GM21717 (cell line): Measurements from ENCODE around the gene TWIST1.

ENCODE experiments used
- ATAC-seq: cut with Tn5 transposase; IDR thresholded peaks from one replicate; pipeline ENCODE4 v1.9.1; 2021; ENCODE audit warnings: mild to moderate bottlenecking, moderate library complexity; ENCODE audit not compliant: unreplicated experiment

The TWIST1 gene

DNA sequence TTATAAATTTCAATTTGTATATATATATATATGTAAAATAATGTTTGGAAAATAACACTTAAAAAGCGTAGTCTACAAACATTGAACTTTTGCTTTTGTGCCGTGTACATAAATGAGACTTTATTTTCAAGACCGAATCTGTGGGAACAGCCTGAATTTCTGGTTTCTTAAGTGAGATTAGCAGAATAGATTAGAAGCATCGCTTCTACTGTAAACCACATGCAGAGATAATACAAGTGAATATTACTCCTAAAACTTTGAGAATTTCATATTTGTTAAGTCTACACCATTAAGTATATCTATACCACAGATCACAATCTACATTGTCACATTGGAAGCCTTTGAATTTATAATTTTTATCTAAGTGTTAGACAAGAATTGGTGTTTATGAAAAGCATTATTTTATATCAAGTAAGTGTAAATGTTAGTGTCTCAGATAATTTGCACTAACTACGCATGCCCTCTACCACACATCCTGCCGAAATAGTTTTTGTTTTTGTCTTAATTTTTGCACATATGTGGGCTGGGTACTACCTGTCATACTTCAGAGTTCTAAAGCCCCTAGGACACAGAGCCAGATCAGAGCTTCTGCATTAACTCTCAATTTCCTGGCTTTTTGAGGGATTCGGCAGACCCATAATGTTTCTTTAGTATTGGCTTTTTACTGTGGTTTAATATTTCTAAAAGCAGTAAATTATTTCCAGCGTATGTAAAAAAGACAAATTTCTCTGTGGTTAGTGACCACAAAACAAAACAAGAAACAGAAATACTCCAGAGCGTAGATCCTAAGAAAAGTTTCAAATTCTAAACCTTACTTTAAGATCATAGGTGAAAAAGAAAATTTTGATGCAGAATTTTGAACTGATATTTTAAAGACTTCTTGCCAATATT is 20.0 kb downstream of the TWIST1 start:
- no peak for ATAC-seq

- ATAC-seq = no peak
These were observed 22.0 kb downstream of the TWIST1 start for GRCh38 chr7:19095353-19095860.

DNA sequence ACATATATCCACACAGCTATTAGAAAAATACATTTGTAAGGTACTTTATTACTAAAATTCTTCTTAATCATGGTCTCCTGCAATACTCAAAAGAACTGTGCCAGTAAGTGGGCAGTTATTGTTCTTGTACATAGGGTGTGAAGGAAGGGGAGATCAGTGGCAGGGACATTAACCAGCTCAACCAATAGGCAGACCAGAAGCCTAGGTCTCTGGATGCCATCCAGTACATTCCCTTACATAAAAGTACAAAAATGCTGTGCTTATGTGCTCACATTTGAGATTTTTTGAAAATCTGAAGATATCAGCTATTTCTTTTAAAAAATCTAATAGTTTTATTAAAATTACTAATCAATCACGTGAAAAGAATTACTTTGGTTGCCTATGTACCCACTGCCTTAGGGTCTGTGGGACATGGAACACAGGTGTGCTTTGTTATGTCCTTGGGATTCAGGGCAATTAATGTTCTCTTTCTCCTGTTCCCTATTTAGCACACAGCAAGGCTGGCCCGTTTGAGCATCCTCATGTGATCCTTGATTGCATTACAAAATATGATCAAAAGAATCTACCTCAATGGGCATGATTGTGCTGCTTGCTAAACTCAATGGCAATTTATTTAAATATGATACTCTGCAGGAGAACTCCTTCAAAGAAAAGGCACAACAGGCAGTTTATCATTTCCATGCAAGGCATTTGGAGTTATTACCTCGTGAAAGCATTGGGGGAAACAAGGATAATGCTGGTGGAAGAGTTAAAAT is 22.7 kb downstream of the TWIST1 start:
- ATAC-seq = no peak

DNA sequence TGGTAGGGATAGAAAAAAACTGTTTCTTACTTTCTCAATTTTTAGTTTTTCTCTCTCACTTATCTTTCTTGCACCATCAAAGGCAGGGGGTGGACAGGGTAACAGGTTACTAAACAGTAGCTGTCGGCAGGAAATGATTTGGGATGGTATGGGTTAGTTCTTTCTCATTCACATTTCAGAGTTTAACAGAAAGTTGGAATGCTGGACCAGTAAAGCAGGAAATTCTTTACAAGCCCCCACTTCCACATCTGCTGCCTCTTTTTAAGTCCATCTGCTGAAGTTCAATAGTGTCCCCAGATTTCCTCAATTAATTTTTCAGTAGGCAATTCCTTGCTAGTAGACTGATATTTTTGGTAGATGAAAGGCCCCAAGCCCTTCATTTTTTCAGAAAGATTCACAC is 23.3 kb downstream of the TWIST1 start:
- no peak for ATAC-seq

- ATAC-seq = no peak
These were observed 25.8 kb downstream of the TWIST1 start for GRCh38 chr7:19091550-19092200.

- ATAC-seq = no peak
These were observed 26.9 kb downstream of the TWIST1 start for GRCh38 chr7:19090526-19090925.

GRCh38 chr7:19089797-19090196 is 27.6 kb downstream of the TWIST1 start:
- ATAC-seq = no peak

DNA sequence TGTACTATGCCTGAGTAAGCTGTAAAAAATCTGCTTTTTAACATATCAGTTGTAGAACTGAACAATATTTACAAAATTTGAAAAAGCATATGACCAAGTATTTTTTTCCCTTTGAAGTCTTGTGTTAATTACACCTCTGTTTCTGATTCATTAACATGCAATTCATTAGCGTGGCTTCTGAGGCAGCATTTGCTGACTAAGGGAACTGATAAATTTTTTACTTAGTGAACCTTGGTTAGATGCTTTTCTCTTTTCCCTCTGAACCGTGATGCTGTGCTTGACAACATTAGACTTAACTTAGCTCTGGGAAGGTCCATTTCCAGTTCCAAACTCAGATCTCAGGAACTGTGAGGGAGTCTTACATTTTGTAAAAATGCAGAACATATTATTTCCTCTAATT is 28.1 kb downstream of the TWIST1 start:
- no peak for ATAC-seq

DNA sequence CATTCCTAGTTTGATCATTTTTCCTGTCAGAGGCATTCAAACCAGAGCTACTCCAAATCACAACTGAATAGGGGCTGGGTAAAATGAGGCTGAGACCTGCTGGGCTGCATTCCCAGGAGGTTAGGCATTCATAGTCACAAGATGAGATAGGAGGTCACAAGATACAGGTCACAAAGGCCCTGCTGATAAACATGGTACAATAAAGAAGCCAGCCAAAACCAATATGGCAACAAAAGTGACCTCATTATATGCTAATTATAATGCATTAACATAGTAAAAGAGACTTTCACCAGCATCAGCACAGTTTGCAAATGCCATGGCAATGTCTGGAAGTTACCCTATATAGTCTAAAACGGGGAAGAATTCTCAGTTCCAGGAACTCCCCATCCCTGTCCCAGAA is 37.3 kb downstream of the TWIST1 start:
- ATAC-seq = no peak

- ATAC-seq = no peak
These were observed 38.4 kb downstream of the TWIST1 start for GRCh38 chr7:19079066-19079465.

DNA sequence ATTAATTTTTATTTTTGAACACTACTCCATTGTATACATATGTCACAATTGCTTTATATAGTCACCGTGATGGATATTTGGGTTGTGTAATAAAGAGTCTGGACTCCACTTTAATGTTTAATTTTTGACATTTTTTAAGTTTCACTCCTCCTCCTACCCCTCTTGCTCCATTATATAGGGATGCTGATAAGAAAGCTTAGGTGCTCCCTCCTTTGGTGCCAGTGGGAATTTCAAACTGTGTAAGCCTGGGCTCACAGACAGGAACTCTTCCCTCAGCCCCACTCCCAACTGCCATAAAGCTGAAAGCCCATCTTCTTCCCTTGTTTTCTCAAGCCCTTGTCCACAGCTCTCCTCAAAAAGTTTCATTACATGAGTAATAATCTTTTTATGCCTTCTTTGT is 47.6 kb downstream of the TWIST1 start:
- ATAC-seq = no peak

DNA sequence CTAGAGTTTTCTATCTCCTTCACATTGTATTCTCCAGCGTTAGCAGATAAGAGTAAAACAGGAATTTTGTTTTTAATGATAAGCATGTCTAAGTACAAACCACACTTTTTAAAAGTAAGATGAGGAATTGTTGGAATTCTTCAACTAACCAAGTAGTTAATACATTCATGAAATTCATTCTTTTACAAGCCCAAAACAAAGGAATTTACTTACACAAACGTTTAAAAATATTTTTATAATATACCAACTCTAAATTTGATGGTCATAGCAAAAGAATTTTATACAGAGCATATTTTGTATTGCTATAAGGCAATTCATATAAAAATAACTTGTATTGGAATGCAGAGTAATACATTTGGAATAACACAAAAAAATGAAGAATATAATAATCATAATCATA is 51.3 kb downstream of the TWIST1 start:
- ATAC-seq = no peak
